ENCODE results near the gene P2RX3.

DNA sequence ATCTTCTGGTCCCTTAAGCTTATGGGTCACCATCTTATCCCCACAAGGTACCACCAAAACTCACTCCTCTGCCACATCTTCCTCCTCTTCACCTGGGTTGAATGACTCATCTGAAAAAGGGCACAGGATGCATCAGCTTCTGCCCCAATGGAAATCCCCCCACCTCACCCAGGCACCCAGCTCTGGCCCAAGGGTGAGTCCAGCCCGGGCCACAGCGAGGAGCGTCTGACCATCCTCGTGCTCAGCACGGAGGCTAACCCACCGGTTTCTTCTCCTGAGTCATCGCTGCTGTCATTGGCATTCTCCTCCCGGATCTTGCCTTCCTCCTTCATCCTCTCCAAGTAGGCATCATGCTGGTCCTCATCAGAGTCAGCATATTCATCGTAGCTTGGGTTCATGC, 8.1 kb upstream of the P2RX3 start:
- TF ChIP-seq ASH2L (IDR thresholded peaks at IDR 0.05; ENCODE audit: borderline replicate concordance, low read depth) = no peak
- TF ChIP-seq, protein P1, sequence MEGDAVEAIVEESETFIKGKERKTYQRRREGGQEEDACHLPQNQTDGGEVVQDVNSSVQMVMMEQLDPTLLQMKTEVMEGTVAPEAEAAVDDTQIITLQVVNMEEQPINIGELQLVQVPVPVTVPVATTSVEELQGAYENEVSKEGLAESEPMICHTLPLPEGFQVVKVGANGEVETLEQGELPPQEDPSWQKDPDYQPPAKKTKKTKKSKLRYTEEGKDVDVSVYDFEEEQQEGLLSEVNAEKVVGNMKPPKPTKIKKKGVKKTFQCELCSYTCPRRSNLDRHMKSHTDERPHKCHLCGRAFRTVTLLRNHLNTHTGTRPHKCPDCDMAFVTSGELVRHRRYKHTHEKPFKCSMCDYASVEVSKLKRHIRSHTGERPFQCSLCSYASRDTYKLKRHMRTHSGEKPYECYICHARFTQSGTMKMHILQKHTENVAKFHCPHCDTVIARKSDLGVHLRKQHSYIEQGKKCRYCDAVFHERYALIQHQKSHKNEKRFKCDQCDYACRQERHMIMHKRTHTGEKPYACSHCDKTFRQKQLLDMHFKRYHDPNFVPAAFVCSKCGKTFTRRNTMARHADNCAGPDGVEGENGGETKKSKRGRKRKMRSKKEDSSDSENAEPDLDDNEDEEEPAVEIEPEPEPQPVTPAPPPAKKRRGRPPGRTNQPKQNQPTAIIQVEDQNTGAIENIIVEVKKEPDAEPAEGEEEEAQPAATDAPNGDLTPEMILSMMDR (IDR thresholded peaks at IDR 0.05 in 2 of 3, conservative IDR thresholded peaks at IDR 0.05 in 1 of 3; ENCODE audit: control insufficient read depth in 2 of 3, extremely low read depth in 1 of 3, insufficient read depth in 1 of 3, low read depth in 3 of 3, low read length in 3 of 3) = no peak
- TF ChIP-seq POLR2A (IDR thresholded peaks at IDR 0.05; ENCODE audit: low read depth, low read length) = no peak
- TF ChIP-seq EZH2 (IDR thresholded peaks at IDR 0.05; ENCODE audit: borderline replicate concordance, control insufficient read depth, low read depth, low read length) = no peak
- TF ChIP-seq, protein P2, sequence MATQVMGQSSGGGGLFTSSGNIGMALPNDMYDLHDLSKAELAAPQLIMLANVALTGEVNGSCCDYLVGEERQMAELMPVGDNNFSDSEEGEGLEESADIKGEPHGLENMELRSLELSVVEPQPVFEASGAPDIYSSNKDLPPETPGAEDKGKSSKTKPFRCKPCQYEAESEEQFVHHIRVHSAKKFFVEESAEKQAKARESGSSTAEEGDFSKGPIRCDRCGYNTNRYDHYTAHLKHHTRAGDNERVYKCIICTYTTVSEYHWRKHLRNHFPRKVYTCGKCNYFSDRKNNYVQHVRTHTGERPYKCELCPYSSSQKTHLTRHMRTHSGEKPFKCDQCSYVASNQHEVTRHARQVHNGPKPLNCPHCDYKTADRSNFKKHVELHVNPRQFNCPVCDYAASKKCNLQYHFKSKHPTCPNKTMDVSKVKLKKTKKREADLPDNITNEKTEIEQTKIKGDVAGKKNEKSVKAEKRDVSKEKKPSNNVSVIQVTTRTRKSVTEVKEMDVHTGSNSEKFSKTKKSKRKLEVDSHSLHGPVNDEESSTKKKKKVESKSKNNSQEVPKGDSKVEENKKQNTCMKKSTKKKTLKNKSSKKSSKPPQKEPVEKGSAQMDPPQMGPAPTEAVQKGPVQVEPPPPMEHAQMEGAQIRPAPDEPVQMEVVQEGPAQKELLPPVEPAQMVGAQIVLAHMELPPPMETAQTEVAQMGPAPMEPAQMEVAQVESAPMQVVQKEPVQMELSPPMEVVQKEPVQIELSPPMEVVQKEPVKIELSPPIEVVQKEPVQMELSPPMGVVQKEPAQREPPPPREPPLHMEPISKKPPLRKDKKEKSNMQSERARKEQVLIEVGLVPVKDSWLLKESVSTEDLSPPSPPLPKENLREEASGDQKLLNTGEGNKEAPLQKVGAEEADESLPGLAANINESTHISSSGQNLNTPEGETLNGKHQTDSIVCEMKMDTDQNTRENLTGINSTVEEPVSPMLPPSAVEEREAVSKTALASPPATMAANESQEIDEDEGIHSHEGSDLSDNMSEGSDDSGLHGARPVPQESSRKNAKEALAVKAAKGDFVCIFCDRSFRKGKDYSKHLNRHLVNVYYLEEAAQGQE (IDR thresholded peaks at IDR 0.05; ENCODE audit: low read depth, low read length) = no peak
- TF ChIP-seq, protein P3, sequence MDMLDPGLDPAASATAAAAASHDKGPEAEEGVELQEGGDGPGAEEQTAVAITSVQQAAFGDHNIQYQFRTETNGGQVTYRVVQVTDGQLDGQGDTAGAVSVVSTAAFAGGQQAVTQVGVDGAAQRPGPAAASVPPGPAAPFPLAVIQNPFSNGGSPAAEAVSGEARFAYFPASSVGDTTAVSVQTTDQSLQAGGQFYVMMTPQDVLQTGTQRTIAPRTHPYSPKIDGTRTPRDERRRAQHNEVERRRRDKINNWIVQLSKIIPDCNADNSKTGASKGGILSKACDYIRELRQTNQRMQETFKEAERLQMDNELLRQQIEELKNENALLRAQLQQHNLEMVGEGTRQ (IDR thresholded peaks at IDR 0.05; ENCODE audit: borderline replicate concordance, low read depth, low read length) = no peak
- no peak for TF ChIP-seq EP300 (IDR thresholded peaks at IDR 0.05; ENCODE audit: borderline replicate concordance in 1 of 2, control insufficient read depth in 1 of 2, low read depth in 2 of 2, low read length in 2 of 2)
- no peak for TF ChIP-seq TBL1XR1 (IDR thresholded peaks at IDR 0.05; ENCODE audit: low read depth, low read length)
- TF ChIP-seq ETV6 (conservative IDR thresholded peaks at IDR 0.05 in 1 of 2, IDR thresholded peaks at IDR 0.05 in 1 of 2; ENCODE audit: borderline replicate concordance in 1 of 2, low read depth in 1 of 2) = no peak
